Measurements from ENCODE around the gene LRP1B. TPM values are rescaled to one million over a fixed set of nuclear protein-coding genes. Genes with fewer than 3 reads are reported as not detected.

Gene LRP1B
- total RNA-seq, 1 donor from 2014 or later, result 0.54 TPM

DNA sequence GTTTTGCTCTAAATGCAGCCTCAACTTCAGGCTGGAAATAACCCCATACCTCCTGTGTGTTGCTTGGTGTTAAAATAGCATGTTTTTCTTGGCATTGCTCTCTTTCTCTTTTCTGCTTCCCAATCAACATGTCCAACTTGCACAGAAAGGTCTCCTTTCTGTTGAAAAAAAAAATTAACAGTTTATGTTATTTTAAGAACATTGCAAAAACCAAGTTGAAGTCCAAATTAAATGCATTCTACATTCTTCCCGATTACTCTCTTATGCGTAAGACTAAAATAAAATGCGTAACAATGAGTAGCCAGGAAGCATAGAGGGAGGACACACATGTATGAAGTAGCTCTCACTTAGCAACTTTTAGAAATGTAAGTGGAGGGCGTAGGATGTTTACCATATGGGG lies 1944.5 kb downstream of the LRP1B start:
- no peak for DNase-seq (ENCODE audit: low read depth, low spot score)
- no peaks in the 10 kb centered on the region for H3K36me3 Mint-ChIP-seq (ENCODE audit: low read depth)
- H3K4me3 Mint-ChIP-seq, result no peak overlapping the region
- peaks cover 2% of the 10 kb centered on the region for H3K9me3 Mint-ChIP-seq
- no peak for TF ChIP-seq CTCF (conservative IDR thresholded peaks at IDR 0.05)
- no peak overlapping the region for H3K27ac Mint-ChIP-seq (ENCODE audit: unreplicated experiment)
- H3K27me3 Mint-ChIP-seq (ENCODE audit: low read depth), result no peaks in the 10 kb centered on the region
- H3K4me1 Mint-ChIP-seq, result no peaks in the 10 kb centered on the region

GRCh38 chr2:140185076-140185475 lies 1945.7 kb downstream of the LRP1B start:
- DNase-seq (ENCODE audit: low read depth, low spot score), result no peak
- Mint-ChIP-seq H3K36me3 (ENCODE audit: low read depth) (no peaks in the 10 kb centered on the region), H3K27me3 (ENCODE audit: low read depth) (no peaks in the 10 kb centered on the region), H3K4me1 (no peaks in the 10 kb centered on the region), H3K4me3 (no peak overlapping the region), H3K27ac (ENCODE audit: unreplicated experiment) (no peak overlapping the region), H3K9me3 (peaks cover 2% of the 10 kb centered on the region)
- TF ChIP-seq CTCF (conservative IDR thresholded peaks at IDR 0.05), result no peak

DNA sequence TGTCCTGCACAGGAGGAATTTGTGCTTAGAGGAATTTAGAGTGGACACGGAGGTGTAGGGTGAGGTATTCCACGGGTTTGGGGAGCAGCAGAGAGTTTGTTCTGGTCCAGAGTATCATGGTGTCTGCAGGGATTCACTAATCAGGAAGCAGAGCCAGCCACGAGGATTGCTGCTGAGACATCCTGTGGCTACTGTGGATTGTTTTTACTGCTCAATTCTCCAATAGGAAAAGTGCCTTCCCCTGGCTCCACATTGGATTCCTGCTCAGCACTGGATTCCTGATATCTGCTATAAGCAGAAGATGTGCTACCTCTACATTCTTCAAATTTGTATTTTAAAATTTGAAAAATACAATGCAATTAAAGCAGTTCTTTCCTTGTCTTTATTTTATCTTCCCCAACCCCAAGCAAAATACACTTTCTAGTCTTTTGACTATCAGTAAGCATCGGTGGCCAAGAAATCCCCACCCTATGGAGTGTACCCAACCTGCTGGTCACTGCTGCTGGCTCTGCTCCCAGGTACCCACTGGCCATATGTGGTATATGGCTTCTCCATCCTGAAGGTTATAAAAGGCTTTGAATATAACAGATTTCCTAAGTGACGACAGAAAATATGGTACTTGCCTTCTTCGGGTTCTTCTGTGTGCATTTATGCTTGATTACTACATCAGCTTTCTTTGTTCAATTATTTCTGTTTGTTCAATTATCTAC lies 1947.6 kb downstream of the LRP1B start:
- Mint-ChIP-seq H3K27ac (ENCODE audit: unreplicated experiment) (no peak overlapping the region), H3K4me1 (no peaks in the 10 kb centered on the region), H3K27me3 (ENCODE audit: low read depth) (no peaks in the 10 kb centered on the region), H3K4me3 (no peak overlapping the region), H3K36me3 (ENCODE audit: low read depth) (no peaks in the 10 kb centered on the region), H3K9me3 (peaks cover 2% of the 10 kb centered on the region)
- DNase-seq (ENCODE audit: low read depth, low spot score), result no peak
- TF ChIP-seq CTCF (conservative IDR thresholded peaks at IDR 0.05), result no peak

Small RNA genes within 50 kb of the gene (microRNA-seq; reads per million reads assigned to microRNA genes)
- not detected for gene MIR7157

Measured in neural crest cell (in vitro differentiated cells).